Gastroesophageal sphincter (tissue), 4 donors: ENCODE data around the gene KIAA0825. TPM values are rescaled to one million over a fixed set of nuclear protein-coding genes. Genes with fewer than 3 reads are reported as not detected.

ENCODE experiments used
- ATAC-seq: fragments of 150-250 bp; one replicate; pipeline ENCODE4 v1.9.1; 2016; ENCODE audit warnings: mild to moderate bottlenecking, moderate library complexity
- H3K27ac ChIP-seq, 4 donors: fragments of 200-600 bp; sonication (generic) in 3 of 4; 1 replicate in 3 of 4; 2 replicates in 1 of 4; pipeline ENCODE4 v1.5.1; 2016 to 2019
- H3K27me3 ChIP-seq: fragments of 200-600 bp; sonication (generic); one replicate; pipeline ENCODE4 v1.5.1; 2019
- H3K36me3 ChIP-seq, 2 donors: fragments of 200-600 bp; sonication (generic); one replicate each; pipeline ENCODE4 v1.5.1; 2019; ENCODE audit warnings: control low read depth in 1 of 2
- H3K4me1 ChIP-seq, 3 donors: fragments of 200-600 bp; sonication (generic); 1 replicate in 2 of 3; 2 replicates in 1 of 3; pipeline ENCODE4 v1.5.1; 2016 to 2019; ENCODE audit warnings: control low read depth in 2 of 3
- H3K4me3 ChIP-seq, 2 donors: fragments of 200-600 bp; sonication (generic); one replicate each; pipeline ENCODE4 v1.5.1; 2019; ENCODE audit warnings: mild to moderate bottlenecking in 1 of 2, moderate library complexity in 1 of 2
- H3K9me3 ChIP-seq, 3 donors: fragments of 200-600 bp; sonication (generic); one replicate each; pipeline ENCODE4 v1.5.1; 2017 to 2019; ENCODE audit warnings: control low read depth in 2 of 3
- CTCF ChIP-seq, 4 experiments: fragments of 200-600 bp in 2 of 4; fragments of 450-650 bp in 2 of 4; sonication (generic) in 1 of 4; IDR thresholded peaks; one replicate each; pipeline ENCODE4 v1.5.1; 2017 to 2019; ENCODE audit warnings: antibody characterized with exemption in 4 of 4, mild to moderate bottlenecking in 2 of 4, moderate library complexity in 2 of 4
- EP300 ChIP-seq: sonication (generic); formaldehyde crosslinking; IDR thresholded peaks from one replicate; pipeline ENCODE4 v1.6.1; 2017; ENCODE audit warnings: antibody characterized with exemption, mild to moderate bottlenecking
- POLR2A ChIP-seq, 2 donors: fragments of 450-650 bp; IDR thresholded peaks; one replicate each; pipeline ENCODE4 v1.6.1; 2017; ENCODE audit warnings: antibody characterized with exemption in 2 of 2, mild to moderate bottlenecking in 2 of 2, moderate library complexity in 1 of 2
- POLR2AphosphoS5 ChIP-seq: sonication (generic); formaldehyde crosslinking; IDR thresholded peaks from one replicate; pipeline ENCODE4 v1.6.1; 2017; ENCODE audit warnings: antibody characterized with exemption
- WGBS, 2 donors: methylation state at CpG; one replicate each; pipeline ENCODE4 v1.1.5; 2018; ENCODE audit warnings: low coverage in 1 of 2; 5-methylcytosine and 5-hydroxymethylcytosine counted together
- total RNA-seq, 4 donors: library from RNA; depleted of rRNA; stranded (reverse); fragments of >200 nt; gene quantifications; one replicate each; pipeline ENCODE4 v1.1.0, GENCODE V29; 2016

The KIAA0825 gene
- total RNA-seq, 4 donors from 2014 or later = 3.0 to 7.9 (median 4.8) TPM

GRCh38 chr5:94209774-94210355, 408.5 kb downstream of the KIAA0825 start:
- Histone ChIP-seq H3K9me3 (no peaks in the 10 kb centered on the region), H3K27me3 (no peaks in the 10 kb centered on the region), H3K27ac (no peak overlapping the region), H3K4me3 (no peak overlapping the region), H3K36me3 (no peaks in the 10 kb centered on the region), H3K4me1 (no peaks in the 10 kb centered on the region)
- 79 to 80% methylated on average over 2 to 8 of the region's 8 CpGs for WGBS, 2 donors
- no peak for TF ChIP-seq POLR2AphosphoS5
- no peak for TF ChIP-seq POLR2A (IDR thresholded peaks at IDR 0.05)
- TF ChIP-seq CTCF (IDR thresholded peaks at IDR 0.05) = no peak
- no peak for TF ChIP-seq EP300
- no peak for ATAC-seq

GRCh38 chr5:94209272-94209671, 409.1 kb downstream of the KIAA0825 start:
- Histone ChIP-seq H3K4me3 (no peak overlapping the region), H3K36me3 (no peaks in the 10 kb centered on the region), H3K27ac (no peak overlapping the region), H3K4me1 (no peaks in the 10 kb centered on the region), H3K9me3 (no peaks in the 10 kb centered on the region), H3K27me3 (no peaks in the 10 kb centered on the region)
- no peak for ATAC-seq
- TF ChIP-seq EP300 (no peak), CTCF (IDR thresholded peaks at IDR 0.05) (no peak), POLR2A (IDR thresholded peaks at IDR 0.05) (no peak), POLR2AphosphoS5 (no peak)
- 82 to 92% methylated on average over 3 of the region's 3 CpGs for WGBS, 2 donors

- no peaks in the 10 kb centered on the region for H3K36me3 ChIP-seq
- TF ChIP-seq CTCF (IDR thresholded peaks at IDR 0.05) (no peak), POLR2AphosphoS5 (no peak), EP300 (no peak), POLR2A (IDR thresholded peaks at IDR 0.05) (no peak)
- H3K27me3 ChIP-seq = no peaks in the 10 kb centered on the region
- 92% methylated on average over 2 of the region's 4 CpGs; no CpG with 5 or more reads in 1 of the 2 donors for WGBS, 2 donors
- no peaks in the 10 kb centered on the region for H3K4me1 ChIP-seq
- ATAC-seq = no peak
- H3K9me3 ChIP-seq = no peaks in the 10 kb centered on the region
- H3K27ac ChIP-seq = no peak overlapping the region
- no peak overlapping the region for H3K4me3 ChIP-seq
Observed at GRCh38 chr5:94199566-94199965, 418.8 kb downstream of the KIAA0825 start.

- H3K4me3 ChIP-seq = no peak overlapping the region
- no peaks in the 10 kb centered on the region for H3K27me3 ChIP-seq
- 81% methylated on average over 1 of the region's 1 CpG; no CpG with 5 or more reads in 1 of the 2 donors for WGBS, 2 donors
- H3K9me3 ChIP-seq = no peaks in the 10 kb centered on the region
- H3K36me3 ChIP-seq = no peaks in the 10 kb centered on the region
- no peak for ATAC-seq
- H3K27ac ChIP-seq = no peak overlapping the region
- TF ChIP-seq CTCF (IDR thresholded peaks at IDR 0.05) = no peak
- no peak for TF ChIP-seq POLR2A (IDR thresholded peaks at IDR 0.05)
- no peak for TF ChIP-seq POLR2AphosphoS5
- TF ChIP-seq EP300 = no peak
- H3K4me1 ChIP-seq = no peaks in the 10 kb centered on the region
Observed at GRCh38 chr5:94197970-94198369, 420.4 kb downstream of the KIAA0825 start.

- Histone ChIP-seq H3K4me3 (no peak overlapping the region), H3K27me3 (no peaks in the 10 kb centered on the region), H3K27ac (no peak overlapping the region), H3K36me3 (no peaks in the 10 kb centered on the region), H3K4me1 (no peaks in the 10 kb centered on the region), H3K9me3 (no peaks in the 10 kb centered on the region)
- TF ChIP-seq CTCF (IDR thresholded peaks at IDR 0.05) (no peak), EP300 (no peak), POLR2A (IDR thresholded peaks at IDR 0.05) (no peak), POLR2AphosphoS5 (no peak)
- ATAC-seq = no peak
- 85% methylated on average over 1 of the region's 1 CpG; no CpG with 5 or more reads in 1 of the 2 donors for WGBS, 2 donors
Observed at GRCh38 chr5:94196953-94197352, 421.5 kb downstream of the KIAA0825 start.
